Skin epidermis (tissue), 12 donors: Measurements from ENCODE around the gene GATD1.

Source experiments
- H3K27ac ChIP-seq, 21 experiments: fragments of 200-600 bp; sonication (generic) in 11 of 21; one replicate each; pipeline ENCODE4 v1.5.0; 2020; ENCODE audit warnings: mild to moderate bottlenecking in 3 of 21, inconsistent platforms in 2 of 21, moderate library complexity in 2 of 21
- H3K4me3 ChIP-seq, 7 experiments: fragments of 200-600 bp; sonication (generic) in 2 of 7; one replicate each; pipeline ENCODE4 v1.5.0; 2020; ENCODE audit warnings: inconsistent platforms in 2 of 7, mild to moderate bottlenecking in 2 of 7, moderate library complexity in 1 of 7

GATD1 gene

GRCh38 chr11:797296-798092, 20.2 kb upstream of the GATD1 start:
- H3K27ac ChIP-seq: peak overlapping the region; percentile 10 to 91 (median 84)
- peak overlapping the region; percentile 63 to 90 (median 77) for H3K4me3 ChIP-seq

- H3K4me3 ChIP-seq: peak overlapping the region; percentile 63 to 90 (median 77)
- peak overlapping the region; percentile 14 to 91 (median 84) for H3K27ac ChIP-seq
These were observed 19.4 kb upstream of the GATD1 start for GRCh38 chr11:796565-797295.

GRCh38 chr11:795634-796564, 18.6 kb upstream of the GATD1 start:
- H3K27ac ChIP-seq: peak overlapping the region; percentile 34 to 91 (median 84)
- H3K4me3 ChIP-seq: peak overlapping the region; percentile 63 to 90 (median 77)

GRCh38 chr11:794766-795633, 17.7 kb upstream of the GATD1 start:
- Histone ChIP-seq H3K27ac (peak overlapping the region in 19 of 21 experiments; percentile 71 to 91 (median 84)), H3K4me3 (peak overlapping the region; percentile 63 to 90 (median 77))

- Histone ChIP-seq H3K27ac (peak overlapping the region in 1 of 21 experiments; percentile 5), H3K4me3 (no peak overlapping the region)
These were observed 16.9 kb upstream of the GATD1 start for GRCh38 chr11:794013-794765.

GRCh38 chr11:793556-793955, 16.3 kb upstream of the GATD1 start:
- Histone ChIP-seq H3K27ac (no peak overlapping the region), H3K4me3 (no peak overlapping the region)

- Histone ChIP-seq H3K27ac (no peak overlapping the region), H3K4me3 (no peak overlapping the region)
These were observed 15.6 kb upstream of the GATD1 start for GRCh38 chr11:792873-793272.

- Histone ChIP-seq H3K4me3 (no peak overlapping the region), H3K27ac (no peak overlapping the region)
These were observed 15.2 kb upstream of the GATD1 start for GRCh38 chr11:792535-792821.

- H3K4me3 ChIP-seq: no peak overlapping the region
- no peak overlapping the region for H3K27ac ChIP-seq
These were observed 14.6 kb upstream of the GATD1 start for GRCh38 chr11:791658-792534.

- Histone ChIP-seq H3K27ac (peak overlapping the region in 1 of 21 experiments; percentile 35), H3K4me3 (no peak overlapping the region)
These were observed 13.7 kb upstream of the GATD1 start for GRCh38 chr11:790721-791564.

GRCh38 chr11:789943-790342, 12.7 kb upstream of the GATD1 start, which contains the start of gene CEND1:
Gene CEND1, minus strand, starts transcription at chr11:790090. Its CDS starts 1,514 bp downstream, at chr11:788576.
- H3K27ac ChIP-seq: peak within 1 kb of the TSS in 1 of 21 experiments; percentile 35
- no peak within 1 kb of the TSS for H3K4me3 ChIP-seq

- peak overlapping the region in 1 of 21 experiments; percentile 35 for H3K27ac ChIP-seq
- no peak overlapping the region for H3K4me3 ChIP-seq
These were observed 12.0 kb upstream of the GATD1 start for GRCh38 chr11:788953-789940.

GRCh38 chr11:788009-788640, 10.8 kb upstream of the GATD1 start:
- Histone ChIP-seq H3K4me3 (no peak overlapping the region), H3K27ac (no peak overlapping the region)

- H3K27ac ChIP-seq: no peak overlapping the region
These were observed 9.9 kb upstream of the GATD1 start for GRCh38 chr11:787084-787675.

More at GRCh38 chr11:787084-787675, 9.9 kb upstream of the GATD1 start:
- H3K4me3 ChIP-seq: no peak overlapping the region
